Neural progenitor cell (in vitro differentiated cells): Measurements from ENCODE around the gene ARHGAP19. TPM values are rescaled to one million over a fixed set of nuclear protein-coding genes. Genes with fewer than 3 reads are reported as not detected.

Experiments
- DNase-seq: peaks from one replicate; pipeline ENCODE4 v3.0.0-alpha.2; 2016; ENCODE audit warnings: low spot score
- H2AFZ ChIP-seq: fragments of 200-600 bp; sonication (generic); replicated peaks from 2 replicates; pipeline ENCODE4 v1.6.1; 2016; ENCODE audit warnings: antibody characterized with exemption
- H3F3A ChIP-seq: fragments of 200-600 bp; sonication (generic); 2 replicates; pipeline ENCODE4 v1.6.1; 2016; ENCODE audit warnings: antibody characterized with exemption, low read depth
- H3K27ac ChIP-seq: fragments of 200-600 bp; sonication (generic); 2 replicates; pipeline ENCODE4 v1.5.1; 2016; ENCODE audit warnings: mild to moderate bottlenecking
- H3K27me3 ChIP-seq: fragments of 200-600 bp; sonication (generic); 2 replicates; pipeline ENCODE4 v1.6.1; 2016; ENCODE audit warnings: mild to moderate bottlenecking, moderate library complexity
- H3K36me3 ChIP-seq: fragments of 200-600 bp; sonication (generic); 2 replicates; pipeline ENCODE4 v1.5.1; 2016
- H3K4me1 ChIP-seq: fragments of 200-600 bp; sonication (generic); 2 replicates; pipeline ENCODE4 v1.6.1; 2016; ENCODE audit warnings: mixed run types
- H3K4me2 ChIP-seq: fragments of 200-600 bp; sonication (generic); 2 replicates; pipeline ENCODE4 v1.6.1; 2016
- H3K4me3 ChIP-seq: fragments of 200-600 bp; sonication (generic); 2 replicates; pipeline ENCODE4 v1.5.1; 2016
- H3K79me2 ChIP-seq: fragments of 200-600 bp; sonication (generic); 2 replicates; pipeline ENCODE4 v1.6.1; 2016; ENCODE audit warnings: low read depth
- H3K9ac ChIP-seq: fragments of 200-600 bp; sonication (generic); 2 replicates; pipeline ENCODE4 v1.6.1; 2016
- H3K9me3 ChIP-seq: fragments of 200-600 bp; sonication (generic); 2 replicates; pipeline ENCODE4 v1.5.1; 2016; ENCODE audit warnings: low read depth
- H4K20me1 ChIP-seq: fragments of 200-600 bp; sonication (generic); 2 replicates; pipeline ENCODE4 v1.6.1; 2016; ENCODE audit warnings: low read depth
- H3K27ac Mint-ChIP-seq: 3 replicates; pipeline ENCODE4 v1.8.0; 2021; ENCODE audit warnings: mixed read lengths
- H3K27me3 Mint-ChIP-seq: 2 replicates; pipeline ENCODE4 v1.8.0; 2022; ENCODE audit warnings: low read depth, mild to moderate bottlenecking, inconsistent platforms, moderate library complexity, mixed read lengths; ENCODE audit not compliant: insufficient read depth
- H3K36me3 Mint-ChIP-seq: 3 replicates; pipeline ENCODE4 v1.8.0; 2021; ENCODE audit warnings: mixed read lengths
- H3K4me1 Mint-ChIP-seq: 3 replicates; pipeline ENCODE4 v1.8.0; 2021; ENCODE audit warnings: mixed read lengths
- H3K4me3 Mint-ChIP-seq: 3 replicates; pipeline ENCODE4 v1.8.0; 2021; ENCODE audit warnings: mild to moderate bottlenecking, moderate library complexity, mixed read lengths
- H3K9me3 Mint-ChIP-seq: 3 replicates; pipeline ENCODE4 v1.8.0; 2020; ENCODE audit warnings: mixed read lengths
- CTCF ChIP-seq: fragments of 200-600 bp; sonication (generic); IDR thresholded peaks from 2 replicates; pipeline ENCODE4 v1.5.1; 2017; ENCODE audit warnings: antibody characterized with exemption, mild to moderate bottlenecking
- EZH2 ChIP-seq: fragments of 200-600 bp; sonication (generic); IDR thresholded peaks from 2 replicates; pipeline ENCODE4 v1.6.1; 2017; ENCODE audit warnings: antibody characterized with exemption, mild to moderate bottlenecking, moderate library complexity
- EZH2phosphoT487 ChIP-seq: fragments of 200-600 bp; sonication (generic); IDR thresholded peaks from 2 replicates; pipeline ENCODE4 v1.6.1; 2017; ENCODE audit warnings: antibody characterized with exemption
- total RNA-seq: library from RNA; depleted of rRNA; stranded (reverse); fragments of >200 nt; gene quantifications from 2 replicates; pipeline ENCODE4 v1.2.3, GENCODE V29; 2015; ENCODE audit warnings: low replicate concordance

The ARHGAP19 gene
- total RNA-seq, 1 donor from 2014 or later = 88.8 TPM

- peaks cover 38% of the 10 kb centered on the region for H3K4me1 Mint-ChIP-seq
- H3F3A ChIP-seq = peaks cover 61% of the 10 kb centered on the region
- H3K36me3 Mint-ChIP-seq = no peaks in the 10 kb centered on the region
- DNase-seq = peak; percentile 94
- peak overlapping the region; percentile 98 for H3K4me2 ChIP-seq
- H3K9ac ChIP-seq = no peak overlapping the region
- H3K27me3 Mint-ChIP-seq = peaks cover 27% of the 10 kb centered on the region
- H3K9me3 ChIP-seq = no peaks in the 10 kb centered on the region
- peaks cover 46% of the 10 kb centered on the region for H3K4me1 ChIP-seq
- H3K79me2 ChIP-seq = peaks cover 22% of the 10 kb centered on the region
- no peak overlapping the region for H2AFZ ChIP-seq
- H3K9me3 Mint-ChIP-seq = no peaks in the 10 kb centered on the region
- peak overlapping the region; percentile 98 for H3K27ac ChIP-seq
- no peak overlapping the region for H3K27ac Mint-ChIP-seq
- TF ChIP-seq CTCF (no peak), EZH2phosphoT487 (peak; percentile 93), EZH2 (no peak)
- H3K4me3 Mint-ChIP-seq = peak overlapping the region; percentile 79
- no peaks in the 10 kb centered on the region for H3K36me3 ChIP-seq
- H3K4me3 ChIP-seq = peak overlapping the region; percentile 37
- peaks cover 27% of the 10 kb centered on the region for H4K20me1 ChIP-seq
- H3K27me3 ChIP-seq = no peaks in the 10 kb centered on the region
These were observed 44.8 kb upstream of the ARHGAP19 start for GRCh38 chr10:97336942-97337831.

DNA sequence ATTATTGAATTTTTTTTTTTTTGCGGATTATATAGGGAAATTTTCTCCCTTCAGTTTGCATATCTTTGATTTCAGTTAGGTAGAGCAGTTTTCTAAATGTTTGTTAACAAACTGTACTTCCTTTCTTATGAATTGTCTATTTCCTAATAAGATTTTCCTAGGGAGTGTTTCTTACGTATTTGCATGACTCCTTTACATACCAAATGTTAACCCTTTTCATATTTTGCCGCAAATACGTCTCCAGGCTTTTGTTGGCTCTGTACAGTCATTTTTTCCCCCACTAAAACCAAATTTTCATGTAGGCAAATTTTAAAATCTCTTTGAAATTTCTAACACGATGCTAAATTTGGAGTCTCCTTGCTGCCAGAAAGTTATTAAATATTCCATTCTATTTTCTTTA is 44.0 kb upstream of the ARHGAP19 start:
- H3K27ac ChIP-seq = peak overlapping the region; percentile 89
- Mint-ChIP-seq H3K4me3 (peak overlapping the region; percentile 79), H3K27me3 (peaks cover 30% of the 10 kb centered on the region), H3K27ac (no peak overlapping the region), H3K36me3 (no peaks in the 10 kb centered on the region), H3K4me1 (peaks cover 42% of the 10 kb centered on the region), H3K9me3 (no peaks in the 10 kb centered on the region)
- no peaks in the 10 kb centered on the region for H3K27me3 ChIP-seq
- peaks cover 61% of the 10 kb centered on the region for H3F3A ChIP-seq
- H3K36me3 ChIP-seq = no peaks in the 10 kb centered on the region
- H3K9ac ChIP-seq = no peak overlapping the region
- no peak overlapping the region for H2AFZ ChIP-seq
- peaks cover 35% of the 10 kb centered on the region for H4K20me1 ChIP-seq
- no peak for TF ChIP-seq CTCF
- no peak for TF ChIP-seq EZH2phosphoT487
- no peak for TF ChIP-seq EZH2
- peaks cover 45% of the 10 kb centered on the region for H3K4me1 ChIP-seq
- H3K9me3 ChIP-seq = no peaks in the 10 kb centered on the region
- H3K4me3 ChIP-seq = peak overlapping the region; percentile 37
- H3K4me2 ChIP-seq = peak overlapping the region; percentile 98
- no peak for DNase-seq
- peaks cover 29% of the 10 kb centered on the region for H3K79me2 ChIP-seq

DNA sequence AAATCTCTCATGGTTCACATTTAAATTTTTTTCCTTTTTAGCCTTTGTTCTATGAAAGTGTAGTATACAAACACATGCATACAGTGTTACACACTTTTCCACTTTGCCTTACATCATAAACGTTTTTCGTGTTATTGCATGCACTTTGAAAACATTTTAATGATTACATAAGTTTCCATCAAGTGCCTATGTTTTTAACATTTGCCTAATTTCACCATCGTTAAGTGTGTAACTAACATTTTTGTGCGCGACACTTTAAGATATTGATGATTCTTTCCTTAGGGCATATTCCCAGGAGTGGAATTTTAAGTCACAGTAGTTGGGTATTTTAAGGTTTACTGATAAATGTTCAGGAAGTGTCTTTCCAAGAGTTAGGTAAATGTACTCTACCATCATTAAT is 43.6 kb upstream of the ARHGAP19 start:
- Mint-ChIP-seq H3K27me3 (peaks cover 30% of the 10 kb centered on the region), H3K36me3 (peaks cover 3% of the 10 kb centered on the region), H3K27ac (no peak overlapping the region), H3K9me3 (no peaks in the 10 kb centered on the region), H3K4me1 (peaks cover 44% of the 10 kb centered on the region), H3K4me3 (peak overlapping the region; percentile 79)
- H3K4me2 ChIP-seq = peak overlapping the region; percentile 98
- H3K4me1 ChIP-seq = peaks cover 45% of the 10 kb centered on the region
- H3K9ac ChIP-seq = no peak overlapping the region
- H3F3A ChIP-seq = peaks cover 61% of the 10 kb centered on the region
- H3K4me3 ChIP-seq = peak overlapping the region; percentile 37
- no peak overlapping the region for H3K27ac ChIP-seq
- H3K27me3 ChIP-seq = no peaks in the 10 kb centered on the region
- H3K9me3 ChIP-seq = no peaks in the 10 kb centered on the region
- peaks cover 33% of the 10 kb centered on the region for H3K79me2 ChIP-seq
- DNase-seq = no peak
- peaks cover 39% of the 10 kb centered on the region for H4K20me1 ChIP-seq
- no peak overlapping the region for H2AFZ ChIP-seq
- TF ChIP-seq CTCF = no peak
- no peak for TF ChIP-seq EZH2phosphoT487
- TF ChIP-seq EZH2 = no peak
- no peaks in the 10 kb centered on the region for H3K36me3 ChIP-seq
